ENCODE results near the gene R3HDM1. TPM values are rescaled to one million over a fixed set of nuclear protein-coding genes. Genes with fewer than 3 reads are reported as not detected.

Gene R3HDM1
- polyA plus RNA-seq, 1 donor from 2014 or later: 30.3 TPM

DNA sequence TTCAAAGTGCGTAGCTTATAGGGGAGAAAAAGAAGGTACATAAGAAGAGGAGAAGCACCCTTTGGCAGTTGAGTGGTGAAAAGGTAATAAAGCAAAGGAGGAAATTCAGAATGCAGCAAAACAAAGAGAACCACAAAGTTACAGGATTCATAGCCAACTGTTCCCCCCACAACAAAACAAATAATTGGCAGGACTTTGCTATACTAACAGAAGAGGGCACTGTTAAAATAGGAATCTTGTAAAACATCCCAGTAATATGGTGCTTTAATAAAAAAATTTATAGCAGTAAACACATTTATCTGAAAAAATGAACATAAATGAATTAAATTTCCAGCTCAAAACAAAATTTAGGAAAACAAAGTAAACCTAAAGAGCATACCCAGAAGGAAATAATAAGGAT, 42.3 kb downstream of the R3HDM1 start:
- TF ChIP-seq RAD21 (conservative IDR thresholded peaks at IDR 0.05) (no peak), TAF1 (IDR thresholded peaks at IDR 0.05; ENCODE audit: low read depth) (no peak), REST (IDR thresholded peaks at IDR 0.05; ENCODE audit: borderline replicate concordance) (no peak), EZH2 (IDR thresholded peaks at IDR 0.05; ENCODE audit: borderline replicate concordance, insufficient read depth, low read length, poor library complexity, severe bottlenecking) (no peak), MXI1 (conservative IDR thresholded peaks at IDR 0.05; ENCODE audit: poor library complexity, severe bottlenecking) (no peak), EP300 (conservative IDR thresholded peaks at IDR 0.05; ENCODE audit: poor library complexity, severe bottlenecking) (no peak), POLR2AphosphoS5 (IDR thresholded peaks at IDR 0.05) (no peak), SMC3 (conservative IDR thresholded peaks at IDR 0.05; ENCODE audit: poor library complexity) (no peak)
- TF ChIP-seq, protein P1, sequence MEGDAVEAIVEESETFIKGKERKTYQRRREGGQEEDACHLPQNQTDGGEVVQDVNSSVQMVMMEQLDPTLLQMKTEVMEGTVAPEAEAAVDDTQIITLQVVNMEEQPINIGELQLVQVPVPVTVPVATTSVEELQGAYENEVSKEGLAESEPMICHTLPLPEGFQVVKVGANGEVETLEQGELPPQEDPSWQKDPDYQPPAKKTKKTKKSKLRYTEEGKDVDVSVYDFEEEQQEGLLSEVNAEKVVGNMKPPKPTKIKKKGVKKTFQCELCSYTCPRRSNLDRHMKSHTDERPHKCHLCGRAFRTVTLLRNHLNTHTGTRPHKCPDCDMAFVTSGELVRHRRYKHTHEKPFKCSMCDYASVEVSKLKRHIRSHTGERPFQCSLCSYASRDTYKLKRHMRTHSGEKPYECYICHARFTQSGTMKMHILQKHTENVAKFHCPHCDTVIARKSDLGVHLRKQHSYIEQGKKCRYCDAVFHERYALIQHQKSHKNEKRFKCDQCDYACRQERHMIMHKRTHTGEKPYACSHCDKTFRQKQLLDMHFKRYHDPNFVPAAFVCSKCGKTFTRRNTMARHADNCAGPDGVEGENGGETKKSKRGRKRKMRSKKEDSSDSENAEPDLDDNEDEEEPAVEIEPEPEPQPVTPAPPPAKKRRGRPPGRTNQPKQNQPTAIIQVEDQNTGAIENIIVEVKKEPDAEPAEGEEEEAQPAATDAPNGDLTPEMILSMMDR (IDR thresholded peaks at IDR 0.05; ENCODE audit: poor library complexity, severe bottlenecking): no peak
- H3K36me3 ChIP-seq (ENCODE audit: insufficient read depth, low read length): no peaks in the 10 kb centered on the region
- H3K9me3 ChIP-seq (ENCODE audit: low read length): no peaks in the 10 kb centered on the region
- H4K20me1 ChIP-seq (ENCODE audit: insufficient read depth): no peaks in the 10 kb centered on the region
- no peaks in the 10 kb centered on the region for H3K9me2 ChIP-seq (ENCODE audit: insufficient read depth, low read length)
- H2AFZ ChIP-seq (ENCODE audit: low read depth, low read length): no peak overlapping the region
- no peak overlapping the region for H3K4me2 ChIP-seq (ENCODE audit: low read length)
- H3K9ac ChIP-seq (ENCODE audit: low read length): no peak overlapping the region
- H3K27ac ChIP-seq (ENCODE audit: low read length): no peak overlapping the region
- H3K27me3 ChIP-seq (ENCODE audit: insufficient read depth, low read depth, low read length): no peaks in the 10 kb centered on the region
- no peak overlapping the region for H3K4me3 ChIP-seq (ENCODE audit: low read length)
- H3F3A ChIP-seq (ENCODE audit: insufficient read depth, low read length, poor library complexity, severe bottlenecking): no peaks in the 10 kb centered on the region
- no peaks in the 10 kb centered on the region for H3K79me2 ChIP-seq (replicated peaks; ENCODE audit: insufficient read depth, low read length)

GRCh38 chr2:135581282-135581681, 50.0 kb downstream of the R3HDM1 start:
- no peaks in the 10 kb centered on the region for H3F3A ChIP-seq (ENCODE audit: insufficient read depth, low read length, poor library complexity, severe bottlenecking)
- no peaks in the 10 kb centered on the region for H3K9me2 ChIP-seq (ENCODE audit: insufficient read depth, low read length)
- H3K9me3 ChIP-seq (ENCODE audit: low read length): no peaks in the 10 kb centered on the region
- no peaks in the 10 kb centered on the region for H3K36me3 ChIP-seq (ENCODE audit: insufficient read depth, low read length)
- H2AFZ ChIP-seq (ENCODE audit: low read depth, low read length): no peak overlapping the region
- H3K27ac ChIP-seq (ENCODE audit: low read length): no peak overlapping the region
- H4K20me1 ChIP-seq (ENCODE audit: insufficient read depth): no peaks in the 10 kb centered on the region
- no peak overlapping the region for H3K4me3 ChIP-seq (ENCODE audit: low read length)
- TF ChIP-seq MXI1 (conservative IDR thresholded peaks at IDR 0.05; ENCODE audit: poor library complexity, severe bottlenecking) (no peak), POLR2AphosphoS5 (IDR thresholded peaks at IDR 0.05) (no peak), EP300 (conservative IDR thresholded peaks at IDR 0.05; ENCODE audit: poor library complexity, severe bottlenecking) (no peak), EZH2 (IDR thresholded peaks at IDR 0.05; ENCODE audit: borderline replicate concordance, insufficient read depth, low read length, poor library complexity, severe bottlenecking) (no peak), RAD21 (conservative IDR thresholded peaks at IDR 0.05) (no peak), SMC3 (conservative IDR thresholded peaks at IDR 0.05; ENCODE audit: poor library complexity) (no peak), REST (IDR thresholded peaks at IDR 0.05; ENCODE audit: borderline replicate concordance) (no peak), TAF1 (IDR thresholded peaks at IDR 0.05; ENCODE audit: low read depth) (no peak)
- TF ChIP-seq, protein P1 (IDR thresholded peaks at IDR 0.05; ENCODE audit: poor library complexity, severe bottlenecking): no peak
- H3K79me2 ChIP-seq (replicated peaks; ENCODE audit: insufficient read depth, low read length): no peaks in the 10 kb centered on the region
- H3K27me3 ChIP-seq (ENCODE audit: insufficient read depth, low read depth, low read length): no peaks in the 10 kb centered on the region
- H3K9ac ChIP-seq (ENCODE audit: low read length): no peak overlapping the region
- no peak overlapping the region for H3K4me2 ChIP-seq (ENCODE audit: low read length)
